Coronary artery (tissue), 2 donors: ENCODE measurements around the gene SLC32A1.

ENCODE experiments used
- DNase-seq: peaks from one replicate; pipeline ENCODE4 v3.0.0-alpha.2; 2017; ENCODE audit warnings: low spot score
- H3K27ac ChIP-seq, 2 donors: fragments of 200-600 bp; sonication (generic); one replicate each; pipeline ENCODE4 v1.5.1; 2016 to 2019
- H3K4me3 ChIP-seq: fragments of 200-600 bp; sonication (generic); 2 replicates; pipeline ENCODE4 v1.5.1; 2016; ENCODE audit warnings: mild to moderate bottlenecking, moderate library complexity
- TF ChIP-seq, protein P1 (sequence below): fragments of 200-600 bp; sonication (generic); IDR thresholded peaks from one replicate; pipeline ENCODE4 v1.5.1; 2019; ENCODE audit warnings: antibody characterized with exemption

The SLC32A1 gene

GRCh38 chr20:38692436-38693411, 31.6 kb upstream of the SLC32A1 start:
- no peak overlapping the region for H3K27ac ChIP-seq

DNA sequence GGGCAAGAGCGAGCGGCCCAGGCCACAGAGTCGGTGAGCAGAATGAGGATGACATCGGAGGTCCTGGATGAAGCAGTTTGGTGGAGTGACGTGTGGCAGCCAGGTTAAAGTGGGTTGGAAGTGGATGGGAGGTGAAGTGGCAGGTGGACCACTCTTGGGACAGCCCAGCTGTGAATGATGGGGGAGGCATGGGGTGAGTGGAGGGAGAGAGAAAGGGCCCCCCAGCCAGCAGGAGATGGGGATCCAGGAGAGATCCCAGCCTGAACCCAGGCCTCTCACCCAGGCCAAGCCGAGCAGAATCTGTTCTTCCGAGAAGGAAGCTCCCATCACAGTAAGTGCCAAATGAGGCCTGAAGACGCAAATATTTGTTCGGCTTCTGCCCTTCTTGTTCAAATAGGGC, 27.0 kb upstream of the SLC32A1 start:
- Histone ChIP-seq H3K27ac (no peak overlapping the region), H3K4me3 (no peak overlapping the region)
- no peak for DNase-seq
- TF ChIP-seq, protein P1, sequence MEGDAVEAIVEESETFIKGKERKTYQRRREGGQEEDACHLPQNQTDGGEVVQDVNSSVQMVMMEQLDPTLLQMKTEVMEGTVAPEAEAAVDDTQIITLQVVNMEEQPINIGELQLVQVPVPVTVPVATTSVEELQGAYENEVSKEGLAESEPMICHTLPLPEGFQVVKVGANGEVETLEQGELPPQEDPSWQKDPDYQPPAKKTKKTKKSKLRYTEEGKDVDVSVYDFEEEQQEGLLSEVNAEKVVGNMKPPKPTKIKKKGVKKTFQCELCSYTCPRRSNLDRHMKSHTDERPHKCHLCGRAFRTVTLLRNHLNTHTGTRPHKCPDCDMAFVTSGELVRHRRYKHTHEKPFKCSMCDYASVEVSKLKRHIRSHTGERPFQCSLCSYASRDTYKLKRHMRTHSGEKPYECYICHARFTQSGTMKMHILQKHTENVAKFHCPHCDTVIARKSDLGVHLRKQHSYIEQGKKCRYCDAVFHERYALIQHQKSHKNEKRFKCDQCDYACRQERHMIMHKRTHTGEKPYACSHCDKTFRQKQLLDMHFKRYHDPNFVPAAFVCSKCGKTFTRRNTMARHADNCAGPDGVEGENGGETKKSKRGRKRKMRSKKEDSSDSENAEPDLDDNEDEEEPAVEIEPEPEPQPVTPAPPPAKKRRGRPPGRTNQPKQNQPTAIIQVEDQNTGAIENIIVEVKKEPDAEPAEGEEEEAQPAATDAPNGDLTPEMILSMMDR: no peak

More at GRCh38 chr20:38692436-38693411, 31.6 kb upstream of the SLC32A1 start:
- TF ChIP-seq, protein P1: no peak
- no peak overlapping the region for H3K4me3 ChIP-seq
- DNase-seq: no peak

GRCh38 chr20:38698541-38698940, 25.7 kb upstream of the SLC32A1 start:
- no peak for DNase-seq
- TF ChIP-seq, protein P1: no peak
- Histone ChIP-seq H3K27ac (no peak overlapping the region), H3K4me3 (no peak overlapping the region)

- TF ChIP-seq, protein P1: no peak
- no peak overlapping the region for H3K4me3 ChIP-seq
- no peak for DNase-seq
- no peak overlapping the region for H3K27ac ChIP-seq
These were observed 24.1 kb upstream of the SLC32A1 start for GRCh38 chr20:38700141-38700540.

- H3K27ac ChIP-seq: no peak overlapping the region
- no peak for DNase-seq
- TF ChIP-seq, protein P1: no peak
- H3K4me3 ChIP-seq: no peak overlapping the region
These were observed 23.4 kb upstream of the SLC32A1 start for GRCh38 chr20:38700926-38701325.

GRCh38 chr20:38703526-38703925, 20.8 kb upstream of the SLC32A1 start:
- TF ChIP-seq, protein P1: no peak
- no peak for DNase-seq
- H3K4me3 ChIP-seq: no peak overlapping the region
- no peak overlapping the region for H3K27ac ChIP-seq

GRCh38 chr20:38704136-38704535, 20.1 kb upstream of the SLC32A1 start:
- TF ChIP-seq, protein P1: no peak
- H3K27ac ChIP-seq: no peak overlapping the region
- H3K4me3 ChIP-seq: no peak overlapping the region
- no peak for DNase-seq
